NCI-H187 (cell line): ENCODE data around the gene SMARCD3.
A peak's percentile ranks its signal among the peaks of the same experiment; 100 is the strongest.

Source experiments
- DNase-seq, 2 experiments: peaks; one replicate each; lab custom pipeline; 2025; lab: John Stamatoyannopoulos, UW

Gene SMARCD3

GRCh38 chr7:151208253-151208862 is 40.1 kb downstream of the SMARCD3 start:
- no peak for DNase-seq

DNA sequence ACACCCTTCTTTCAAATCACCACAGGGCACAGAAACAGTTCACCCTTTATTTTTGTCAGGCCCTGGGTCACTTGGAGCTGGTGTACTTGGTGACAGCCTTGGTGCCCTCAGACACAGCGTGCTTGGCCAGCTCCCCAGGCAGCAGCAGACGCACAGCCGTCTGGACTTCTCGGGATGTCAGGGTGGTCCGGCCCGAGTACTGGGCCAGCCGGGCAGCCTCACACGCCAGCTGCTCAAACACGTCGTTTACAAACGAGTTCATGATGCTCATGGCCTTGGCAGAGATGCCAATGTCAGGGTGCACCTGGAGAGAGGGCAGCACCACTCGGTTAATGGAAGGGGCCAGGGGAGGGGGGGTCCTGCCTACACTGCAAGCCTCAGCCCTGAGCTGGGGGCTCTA is 40.7 kb downstream of the SMARCD3 start:
- DNase-seq = no peak

- DNase-seq = no peak
Measured at GRCh38 chr7:151207315-151207714, 41.2 kb downstream of the SMARCD3 start.

DNA sequence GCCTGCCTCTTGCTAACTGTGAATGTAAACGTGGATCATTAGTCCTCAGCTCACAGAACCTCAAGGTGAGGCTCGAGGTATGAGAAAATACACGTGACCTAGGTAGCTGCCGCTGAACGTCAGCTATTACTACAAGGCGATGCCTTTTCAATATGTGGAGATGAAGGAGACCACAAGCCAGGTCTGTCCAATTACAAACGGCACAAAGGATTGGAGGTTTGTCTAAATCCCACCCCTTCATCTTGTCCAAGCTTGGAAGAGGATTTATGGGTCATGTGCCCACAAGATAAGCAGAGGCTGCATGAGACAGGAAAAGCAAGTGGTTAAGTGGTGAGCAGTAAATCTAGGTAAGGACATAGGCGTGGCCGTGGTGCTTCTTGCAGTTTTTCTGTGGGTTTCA is 41.6 kb downstream of the SMARCD3 start:
- peak; percentile 32 to 68 for DNase-seq

DNA sequence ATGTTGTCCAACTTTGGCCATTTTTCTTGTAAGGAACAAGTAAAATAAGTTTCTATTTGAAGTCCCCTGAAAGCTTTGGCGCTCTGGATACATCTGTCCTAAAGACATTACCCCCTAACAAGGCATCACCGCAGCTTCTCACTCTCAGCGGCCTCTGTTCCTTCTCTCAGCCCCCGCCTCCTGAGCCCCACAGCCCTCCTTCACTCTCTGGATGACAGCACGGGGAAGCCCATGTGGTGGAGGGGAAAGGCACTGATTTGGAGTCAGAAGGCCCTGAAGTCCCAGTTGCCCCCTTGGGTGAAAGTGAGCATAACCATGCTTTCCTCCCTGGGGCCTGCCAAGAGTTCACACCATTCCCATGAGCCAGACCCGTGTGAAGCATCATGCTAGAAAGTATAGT is 42.8 kb downstream of the SMARCD3 start:
- DNase-seq = no peak

DNA sequence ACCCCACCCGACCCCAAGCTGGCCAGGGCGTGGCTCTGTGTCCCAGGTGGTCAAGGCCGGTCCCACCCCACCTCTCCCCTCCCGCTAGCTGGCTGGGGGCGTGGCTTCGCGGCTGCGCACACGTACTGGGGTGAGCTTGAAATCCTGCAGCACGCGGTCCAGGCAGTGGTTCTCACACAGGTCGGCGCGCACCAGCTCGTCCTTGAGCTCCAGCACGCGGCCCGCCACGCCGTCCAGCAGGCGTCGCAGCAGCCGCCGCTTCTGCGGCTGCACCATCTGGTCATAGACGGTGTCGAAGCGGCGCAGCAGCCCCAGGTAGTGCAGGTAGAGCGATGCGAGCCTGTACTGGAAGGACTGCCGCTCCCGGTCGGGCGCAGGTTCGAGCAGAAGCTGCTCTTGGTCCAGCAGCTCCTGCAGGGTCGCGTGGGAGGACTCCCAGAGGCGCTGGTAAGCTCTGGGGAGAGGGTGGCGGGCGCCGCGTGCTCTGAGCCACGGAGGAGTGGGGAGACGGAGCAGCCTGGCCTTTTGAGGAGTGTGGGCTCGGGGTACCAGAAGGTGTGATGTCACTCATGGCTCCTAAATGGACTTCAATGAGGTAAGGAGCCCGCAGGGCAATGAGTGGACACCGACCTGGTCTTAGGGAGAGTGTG is 44.0 kb downstream of the SMARCD3 start:
- no peak for DNase-seq

GRCh38 chr7:151202836-151203235 is 45.7 kb downstream of the SMARCD3 start:
- DNase-seq = no peak

- DNase-seq = no peak
Measured at GRCh38 chr7:151201751-151202150, 46.7 kb downstream of the SMARCD3 start.

DNA sequence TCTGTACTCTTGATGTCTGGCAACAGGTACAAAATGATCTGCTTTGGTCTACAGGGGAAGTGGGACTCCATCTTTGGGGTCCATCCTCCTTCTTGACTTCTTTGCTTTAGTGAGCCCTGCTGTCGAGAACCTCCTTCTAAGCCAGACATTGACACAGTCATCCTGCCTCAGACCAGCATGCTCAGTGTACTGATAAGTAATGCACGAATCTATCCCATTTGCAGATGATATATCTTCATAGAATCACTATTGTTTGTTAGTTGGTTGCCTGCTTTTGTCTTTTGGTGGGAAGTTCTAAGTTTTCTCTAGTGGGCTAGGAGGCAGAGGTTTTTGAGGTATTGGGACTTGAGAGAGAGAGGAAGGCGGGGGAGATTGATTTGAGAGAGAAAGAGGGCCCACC is 47.1 kb downstream of the SMARCD3 start:
- no peak for DNase-seq

GRCh38 chr7:151198945-151199848 is 49.3 kb downstream of the SMARCD3 start:
- no peak for DNase-seq

DNA sequence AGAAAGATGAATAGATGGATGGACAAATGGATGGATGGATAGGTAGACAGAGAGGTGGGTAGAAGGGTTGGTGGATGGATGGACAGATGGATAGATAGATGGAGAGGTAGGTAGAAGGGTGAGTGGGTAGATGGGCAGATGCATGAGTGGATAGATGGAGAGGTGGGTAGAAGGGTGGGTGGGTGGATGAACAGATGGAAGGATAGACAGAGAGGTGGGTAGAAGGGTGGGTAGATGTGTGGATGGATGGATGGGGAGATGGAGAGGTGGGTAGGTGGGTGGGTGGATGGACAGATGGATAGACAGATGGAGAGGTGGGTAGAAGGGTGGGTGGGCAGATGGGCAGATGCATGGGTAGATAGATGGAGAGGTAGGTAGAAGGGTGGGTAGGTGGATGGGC is 50.6 kb downstream of the SMARCD3 start:
- DNase-seq = no peak

GRCh38 chr7:151195616-151196450 is 52.7 kb downstream of the SMARCD3 start:
- DNase-seq = no peak

DNA sequence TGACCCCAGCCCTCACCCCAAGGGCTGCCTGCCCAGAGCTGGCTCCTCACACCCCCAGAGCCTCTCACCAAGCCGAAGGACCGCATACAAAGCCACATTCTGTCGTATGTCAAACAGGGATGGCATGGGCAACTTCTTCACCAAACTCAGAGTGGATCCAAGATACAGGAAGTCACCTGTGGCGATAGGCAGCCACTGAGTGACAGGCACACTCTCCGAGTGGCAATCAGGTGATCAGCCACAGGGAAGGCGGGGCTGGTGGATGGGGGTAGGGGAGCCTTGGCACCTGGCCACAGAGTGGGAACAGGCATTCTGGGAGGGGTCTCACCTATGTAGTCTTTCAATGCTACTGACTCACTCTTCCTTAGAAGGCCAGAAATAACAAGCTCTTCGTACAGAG is 54.3 kb downstream of the SMARCD3 start:
- no peak for DNase-seq

- DNase-seq = no peak
Measured at GRCh38 chr7:151193203-151193978, 55.1 kb downstream of the SMARCD3 start.

DNA sequence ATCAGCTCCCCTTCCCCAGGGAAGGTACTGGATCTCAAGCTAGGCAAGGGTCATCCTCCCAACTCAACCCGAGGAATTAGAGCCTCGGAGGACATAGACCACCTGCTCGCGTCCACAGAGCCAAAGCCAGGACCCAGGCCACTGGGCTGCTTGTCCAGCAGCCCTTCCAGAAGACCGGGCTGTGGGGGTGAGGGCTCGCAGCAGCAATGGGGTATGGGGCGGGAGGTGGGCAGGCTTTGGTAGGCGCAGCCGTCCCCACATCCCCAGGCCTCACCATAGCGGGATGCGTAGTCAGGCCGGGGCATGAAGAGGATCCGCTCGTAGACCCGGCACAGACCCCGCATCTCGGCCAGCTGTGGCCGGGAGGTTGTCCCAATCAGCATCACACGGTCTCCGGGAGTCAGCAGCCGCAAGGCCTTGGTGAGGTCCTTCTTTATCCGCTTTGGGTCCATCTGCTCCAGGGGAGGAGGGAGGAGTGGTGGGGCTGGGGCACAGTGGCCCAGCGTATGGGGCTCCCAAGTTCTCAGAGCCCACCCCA is 56.4 kb downstream of the SMARCD3 start:
- no peak for DNase-seq

- DNase-seq = no peak
Measured at GRCh38 chr7:151191544-151191943, 57.0 kb downstream of the SMARCD3 start.

- no peak for DNase-seq
Measured at GRCh38 chr7:151189038-151189437, 59.5 kb downstream of the SMARCD3 start.
